A673 (cell line): Measurements from ENCODE around the gene TRMT11. TPM values are rescaled to one million over a fixed set of nuclear protein-coding genes. Genes with fewer than 3 reads are reported as not detected.

Experiments
- BruUV-seq: library from RNA; stranded (reverse); fragments of 400-500 nt; replicated peaks from 2 replicates; lab custom pipeline; 2021; lab: Mats Ljungman, UMichigan
- CTCF ChIA-PET: fragments of 300-600 bp; sonication (Branson Sonifier 250); formaldehyde crosslinking; loops from one replicate; lab custom pipeline; 2022; ENCODE audit warnings: antibody characterized with exemption; lab: Charles Lee
- POLR2A ChIA-PET: fragments of 300-600 bp; sonication (Branson Sonifier 250); formaldehyde crosslinking; loops from one replicate; lab custom pipeline; 2022; ENCODE audit warnings: antibody characterized with exemption; ENCODE audit not compliant: low non-redundant PET; lab: Charles Lee
- DNase-seq: peaks from one replicate; pipeline ENCODE4 v3.0.0-alpha.2; 2015; ENCODE audit warnings: low spot score
- H3K27ac ChIP-seq: fragments of 200-600 bp; sonication (generic); 2 replicates; pipeline ENCODE4 v1.5.1; 2016; ENCODE audit warnings: mixed run types, low read depth, mild to moderate bottlenecking, mixed read lengths, antibody characterized with exemption, low read length; ENCODE audit not compliant: poor library complexity, severe bottlenecking
- H3K27me3 ChIP-seq: fragments of 200-600 bp; sonication (generic); replicated peaks from 2 replicates; pipeline ENCODE4 v1.6.1; 2017; ENCODE audit warnings: mixed run types, low read depth, mild to moderate bottlenecking, mixed read lengths, antibody characterized with exemption, low read length; ENCODE audit not compliant: insufficient read depth, poor library complexity
- H3K36me3 ChIP-seq: fragments of 200-600 bp; sonication (generic); 2 replicates; pipeline ENCODE4 v1.6.1; 2016; ENCODE audit warnings: mixed run types, mild to moderate bottlenecking, mixed read lengths, antibody characterized with exemption, low read length; ENCODE audit not compliant: insufficient read depth, poor library complexity, severe bottlenecking
- H3K4me1 ChIP-seq: fragments of 200-600 bp; sonication (generic); 2 replicates; pipeline ENCODE4 v1.6.1; 2017; ENCODE audit warnings: mixed run types, mild to moderate bottlenecking, mixed read lengths, antibody characterized with exemption, low read length; ENCODE audit not compliant: insufficient read depth, poor library complexity, severe bottlenecking
- H3K4me3 ChIP-seq: fragments of 200-600 bp; sonication (generic); 2 replicates; pipeline ENCODE4 v1.5.1; 2016; ENCODE audit warnings: low read depth, mixed run types, mild to moderate bottlenecking, mixed read lengths, low read length; ENCODE audit not compliant: poor library complexity, severe bottlenecking
- H3K9me3 ChIP-seq: fragments of 200-600 bp; sonication (generic); 2 replicates; pipeline ENCODE4 v1.6.1; 2016; ENCODE audit warnings: mixed run types, low read depth, mild to moderate bottlenecking, mixed read lengths, antibody characterized with exemption, low read length; ENCODE audit not compliant: poor library complexity, severe bottlenecking
- EZH2 ChIP-seq: fragments of 200-600 bp; sonication (generic); IDR thresholded peaks from 2 replicates; pipeline ENCODE4 v1.6.1; 2017; ENCODE audit warnings: borderline replicate concordance, low read depth, mild to moderate bottlenecking, mixed read lengths, antibody characterized with exemption, low read length; ENCODE audit not compliant: poor library complexity, severe bottlenecking
- intact Hi-C: fragments of 100-400 bp; cut with micrococcal nuclease; formaldehyde crosslinking; loops from one replicate; pipeline ENCODE4 v1.10.0; 2022; ENCODE audit not compliant: unreplicated experiment
- total RNA-seq: library from RNA; stranded (reverse); gene quantifications from 2 replicates; pipeline ENCODE4 v1.2.3, GENCODE V29; 2021
- TF ChIP-seq, protein P1 (sequence below): fragments of 300-800, 200-600 bp; sonication (generic); conservative IDR thresholded peaks from 2 replicates; pipeline ENCODE4 v1.5.1; 2017; ENCODE audit warnings: low read depth, mild to moderate bottlenecking, antibody characterized with exemption, low read length, moderate library complexity, mixed read lengths

TRMT11 gene
- total RNA-seq, 1 experiment from 2014 or later: 29.1 TPM

DNA sequence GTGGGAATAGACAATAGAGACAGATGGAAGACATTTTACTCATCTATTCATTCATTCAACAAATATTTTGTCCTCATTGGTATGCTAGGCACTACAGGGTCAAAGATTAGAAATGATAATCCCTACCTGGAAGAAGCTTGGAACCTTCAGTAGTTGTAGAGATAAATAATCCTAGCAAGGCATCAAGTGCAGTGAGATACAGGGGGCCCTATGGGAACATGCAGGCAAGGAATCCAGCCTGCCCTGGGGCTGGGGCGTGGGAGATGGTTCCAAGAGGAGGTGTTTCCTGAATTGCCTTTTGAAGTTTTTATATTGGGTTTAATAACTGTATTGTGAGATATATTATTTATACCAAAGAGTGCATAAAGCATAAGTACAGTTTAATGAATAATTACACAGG, 64.5 kb downstream of the TRMT11 start:
- POLR2A ChIA-PET: no interaction called here
- no peak for DNase-seq
- intact Hi-C loops: no loop called here
- no peak for TF ChIP-seq EZH2
- TF ChIP-seq, protein P1, sequence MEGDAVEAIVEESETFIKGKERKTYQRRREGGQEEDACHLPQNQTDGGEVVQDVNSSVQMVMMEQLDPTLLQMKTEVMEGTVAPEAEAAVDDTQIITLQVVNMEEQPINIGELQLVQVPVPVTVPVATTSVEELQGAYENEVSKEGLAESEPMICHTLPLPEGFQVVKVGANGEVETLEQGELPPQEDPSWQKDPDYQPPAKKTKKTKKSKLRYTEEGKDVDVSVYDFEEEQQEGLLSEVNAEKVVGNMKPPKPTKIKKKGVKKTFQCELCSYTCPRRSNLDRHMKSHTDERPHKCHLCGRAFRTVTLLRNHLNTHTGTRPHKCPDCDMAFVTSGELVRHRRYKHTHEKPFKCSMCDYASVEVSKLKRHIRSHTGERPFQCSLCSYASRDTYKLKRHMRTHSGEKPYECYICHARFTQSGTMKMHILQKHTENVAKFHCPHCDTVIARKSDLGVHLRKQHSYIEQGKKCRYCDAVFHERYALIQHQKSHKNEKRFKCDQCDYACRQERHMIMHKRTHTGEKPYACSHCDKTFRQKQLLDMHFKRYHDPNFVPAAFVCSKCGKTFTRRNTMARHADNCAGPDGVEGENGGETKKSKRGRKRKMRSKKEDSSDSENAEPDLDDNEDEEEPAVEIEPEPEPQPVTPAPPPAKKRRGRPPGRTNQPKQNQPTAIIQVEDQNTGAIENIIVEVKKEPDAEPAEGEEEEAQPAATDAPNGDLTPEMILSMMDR: no peak
- Histone ChIP-seq H3K4me1 (no peaks in the 10 kb centered on the region), H3K36me3 (no peaks in the 10 kb centered on the region), H3K4me3 (no peak overlapping the region), H3K27me3 (no peaks in the 10 kb centered on the region), H3K9me3 (no peaks in the 10 kb centered on the region), H3K27ac (no peak overlapping the region)
- CTCF ChIA-PET: no interaction called here
- no TSS peak for BruUV-seq

DNA sequence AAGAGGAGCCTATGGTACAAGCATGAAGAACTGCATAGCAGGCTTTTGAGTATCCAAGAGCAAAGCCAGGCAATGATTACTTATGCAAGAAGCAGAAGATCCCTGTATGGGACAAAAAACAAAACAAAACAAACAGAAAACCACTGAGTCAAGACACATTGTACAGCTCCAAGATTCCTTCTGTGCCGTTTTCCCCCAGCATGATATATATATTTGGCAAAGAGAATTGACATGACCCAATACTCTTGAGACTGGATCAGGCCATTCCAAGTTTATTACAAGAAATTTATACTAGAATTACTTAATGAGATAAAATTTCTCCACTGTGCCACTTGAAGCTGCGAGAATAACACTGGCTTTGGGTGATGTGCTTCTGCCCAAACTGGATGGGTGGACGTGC, 65.5 kb downstream of the TRMT11 start:
- ChIA-PET CTCF (no interaction called here), POLR2A (no interaction called here)
- DNase-seq: no peak

DNA sequence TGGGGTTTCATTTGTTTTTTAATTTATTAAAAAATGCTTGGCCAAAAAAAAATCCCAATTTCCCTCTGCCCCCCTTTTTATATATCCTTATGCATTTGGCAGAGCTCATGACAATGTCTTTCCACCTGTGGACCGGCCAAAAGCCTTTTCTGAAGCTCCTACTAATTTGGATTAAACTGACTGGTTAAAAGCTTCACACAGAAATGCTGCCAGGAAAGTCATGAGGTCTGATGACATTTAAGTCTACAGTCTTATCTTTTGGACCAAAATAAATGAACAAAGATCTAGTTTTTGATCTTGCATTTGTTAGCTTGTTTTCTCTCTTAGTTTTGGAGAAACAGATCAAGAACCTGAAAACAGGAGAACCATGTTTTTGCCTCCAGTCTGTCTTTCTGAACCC, 66.1 kb downstream of the TRMT11 start:
- intact Hi-C loops: no loop called here
- TF ChIP-seq, protein P1: no peak
- no peak for TF ChIP-seq EZH2
- H3K27me3 ChIP-seq: no peaks in the 10 kb centered on the region
- no TSS peak for BruUV-seq
- ChIA-PET POLR2A (no interaction called here), CTCF (no interaction called here)
- no peak overlapping the region for H3K27ac ChIP-seq
- H3K4me3 ChIP-seq: no peak overlapping the region
- H3K36me3 ChIP-seq: no peaks in the 10 kb centered on the region
- H3K4me1 ChIP-seq: no peaks in the 10 kb centered on the region
- DNase-seq: no peak
- H3K9me3 ChIP-seq: no peaks in the 10 kb centered on the region

More for the DNA sequence above, 65.5 kb downstream of the TRMT11 start:
- Histone ChIP-seq H3K36me3 (no peaks in the 10 kb centered on the region), H3K4me1 (no peaks in the 10 kb centered on the region), H3K9me3 (no peaks in the 10 kb centered on the region), H3K27ac (no peak overlapping the region), H3K27me3 (no peaks in the 10 kb centered on the region), H3K4me3 (no peak overlapping the region)
- no TSS peak for BruUV-seq
- no peak for TF ChIP-seq EZH2
- TF ChIP-seq, protein P1: no peak
- intact Hi-C loops: no loop called here
